Mononuclear cell (primary cell): ENCODE measurements around the gene NSUN6. TPM values are rescaled to one million over a fixed set of nuclear protein-coding genes. Genes with fewer than 3 reads are reported as not detected.
"Not testable (repeated sequence)": the region's sequence is repeated elsewhere in the genome, so short reads cannot be mapped to it uniquely, and the experiment has no call there.

Experiments
- H3K27me3 ChIP-seq: 2 replicates; pipeline ENCODE4 v1.6.0; 2011; ENCODE audit warnings: low read length, control low read depth; ENCODE audit not compliant: insufficient read depth
- H3K4me1 ChIP-seq: 2 replicates; pipeline ENCODE4 v1.5.1; 2011; ENCODE audit warnings: mild to moderate bottlenecking, low read length, control low read depth; ENCODE audit not compliant: insufficient read depth
- H3K4me3 ChIP-seq: 2 replicates; pipeline ENCODE4 v1.5.1; 2011; ENCODE audit warnings: mild to moderate bottlenecking, low read length, moderate library complexity
- H3K9me3 ChIP-seq: 2 replicates; pipeline ENCODE4 v1.5.1; 2011; ENCODE audit warnings: low read depth, mild to moderate bottlenecking, control low read depth, low read length
- total RNA-seq: library from RNA; depleted of rRNA; stranded (reverse); fragments of >200 nt; gene quantifications from one replicate; pipeline ENCODE4 v1.2.3, GENCODE V29; 2012

NSUN6 gene
- total RNA-seq, 1 donor: 17.3 TPM

- Histone ChIP-seq H3K4me1 (no peaks in the 10 kb centered on the region), H3K27me3 (no peaks in the 10 kb centered on the region), H3K4me3 (no peak overlapping the region), H3K9me3 (no peaks in the 10 kb centered on the region)
These were observed 45.2 kb downstream of the NSUN6 start for GRCh38 chr10:18606051-18606695.

- Histone ChIP-seq H3K4me3 (no peak overlapping the region), H3K4me1 (no peaks in the 10 kb centered on the region), H3K9me3 (no peaks in the 10 kb centered on the region), H3K27me3 (no peaks in the 10 kb centered on the region)
These were observed 50.1 kb downstream of the NSUN6 start for GRCh38 chr10:18601321-18601720.

- no peaks in the 10 kb centered on the region for H3K9me3 ChIP-seq
- no peak overlapping the region for H3K4me3 ChIP-seq
These were observed 52.0 kb downstream of the NSUN6 start for GRCh38 chr10:18599392-18599791.

GRCh38 chr10:18594574-18595156 is 56.7 kb downstream of the NSUN6 start:
- H3K9me3 ChIP-seq: no peaks in the 10 kb centered on the region
- no peaks in the 10 kb centered on the region for H3K4me1 ChIP-seq
- H3K4me3 ChIP-seq: no peak overlapping the region
- no peaks in the 10 kb centered on the region for H3K27me3 ChIP-seq

More at GRCh38 chr10:18599392-18599791, 52.0 kb downstream of the NSUN6 start:
- Histone ChIP-seq H3K4me1 (no peaks in the 10 kb centered on the region), H3K27me3 (no peaks in the 10 kb centered on the region)

GRCh38 chr10:18591141-18591540 is 60.2 kb downstream of the NSUN6 start:
- not testable (repeated sequence) for H3K4me1 ChIP-seq, H3K4me3 ChIP-seq, H3K9me3 ChIP-seq

GRCh38 chr10:18586637-18587036 is 64.8 kb downstream of the NSUN6 start:
- H3K27me3 ChIP-seq, H3K4me3 ChIP-seq, H3K4me1 ChIP-seq, H3K9me3 ChIP-seq: not testable (repeated sequence)

More at GRCh38 chr10:18591141-18591540, 60.2 kb downstream of the NSUN6 start:
- not testable (repeated sequence) for H3K27me3 ChIP-seq

- H3K4me1 ChIP-seq: no peaks in the 10 kb centered on the region
- no peaks in the 10 kb centered on the region for H3K27me3 ChIP-seq
- H3K9me3 ChIP-seq: no peaks in the 10 kb centered on the region
- H3K4me3 ChIP-seq: no peak overlapping the region
These were observed 67.7 kb downstream of the NSUN6 start for GRCh38 chr10:18583575-18584270.

GRCh38 chr10:18582803-18583202 is 68.6 kb downstream of the NSUN6 start:
- H3K9me3 ChIP-seq: no peaks in the 10 kb centered on the region
- no peak overlapping the region for H3K4me3 ChIP-seq
- no peaks in the 10 kb centered on the region for H3K27me3 ChIP-seq
- no peaks in the 10 kb centered on the region for H3K4me1 ChIP-seq

- H3K4me3 ChIP-seq: no peak overlapping the region
- H3K27me3 ChIP-seq: no peaks in the 10 kb centered on the region
- peaks cover 3% of the 10 kb centered on the region for H3K9me3 ChIP-seq
- H3K4me1 ChIP-seq: no peaks in the 10 kb centered on the region
These were observed 73.3 kb downstream of the NSUN6 start for GRCh38 chr10:18577823-18578685.

GRCh38 chr10:18576586-18576985 is 74.8 kb downstream of the NSUN6 start:
- Histone ChIP-seq H3K4me1 (no peaks in the 10 kb centered on the region), H3K9me3 (peaks cover 17% of the 10 kb centered on the region), H3K4me3 (no peak overlapping the region)

GRCh38 chr10:18572959-18573561 is 78.3 kb downstream of the NSUN6 start:
- H3K4me1 ChIP-seq: no peaks in the 10 kb centered on the region
- H3K9me3 ChIP-seq: peaks cover 53% of the 10 kb centered on the region
- no peaks in the 10 kb centered on the region for H3K27me3 ChIP-seq
- H3K4me3 ChIP-seq: no peak overlapping the region

More at GRCh38 chr10:18576586-18576985, 74.8 kb downstream of the NSUN6 start:
- no peaks in the 10 kb centered on the region for H3K27me3 ChIP-seq

GRCh38 chr10:18571780-18572179 is 79.6 kb downstream of the NSUN6 start:
- Histone ChIP-seq H3K4me1 (no peaks in the 10 kb centered on the region), H3K27me3 (no peaks in the 10 kb centered on the region), H3K9me3 (peaks cover 64% of the 10 kb centered on the region), H3K4me3 (no peak overlapping the region)

- H3K9me3 ChIP-seq: peaks cover 70% of the 10 kb centered on the region
These were observed 80.3 kb downstream of the NSUN6 start for GRCh38 chr10:18571076-18571475.

GRCh38 chr10:18570386-18570785 is 81.0 kb downstream of the NSUN6 start:
- H3K27me3 ChIP-seq, H3K4me3 ChIP-seq, H3K4me1 ChIP-seq: not testable (repeated sequence)
- peaks cover 77% of the 10 kb centered on the region for H3K9me3 ChIP-seq

More at GRCh38 chr10:18571076-18571475, 80.3 kb downstream of the NSUN6 start:
- Histone ChIP-seq H3K27me3 (no peaks in the 10 kb centered on the region), H3K4me3 (no peak overlapping the region), H3K4me1 (no peaks in the 10 kb centered on the region)
